IPS DF 4.7 (cell line): ENCODE measurements around the gene USP20.
"Not testable (repeated sequence)": the region's sequence is repeated elsewhere in the genome, so short reads cannot be mapped to it uniquely, and the experiment has no call there.

Source experiments
- DNase-seq: peaks from one replicate; pipeline ENCODE4 v3.0.0-alpha.2; 2013; ENCODE audit warnings: low spot score; ENCODE audit errors: extremely low read depth

The USP20 gene

DNA sequence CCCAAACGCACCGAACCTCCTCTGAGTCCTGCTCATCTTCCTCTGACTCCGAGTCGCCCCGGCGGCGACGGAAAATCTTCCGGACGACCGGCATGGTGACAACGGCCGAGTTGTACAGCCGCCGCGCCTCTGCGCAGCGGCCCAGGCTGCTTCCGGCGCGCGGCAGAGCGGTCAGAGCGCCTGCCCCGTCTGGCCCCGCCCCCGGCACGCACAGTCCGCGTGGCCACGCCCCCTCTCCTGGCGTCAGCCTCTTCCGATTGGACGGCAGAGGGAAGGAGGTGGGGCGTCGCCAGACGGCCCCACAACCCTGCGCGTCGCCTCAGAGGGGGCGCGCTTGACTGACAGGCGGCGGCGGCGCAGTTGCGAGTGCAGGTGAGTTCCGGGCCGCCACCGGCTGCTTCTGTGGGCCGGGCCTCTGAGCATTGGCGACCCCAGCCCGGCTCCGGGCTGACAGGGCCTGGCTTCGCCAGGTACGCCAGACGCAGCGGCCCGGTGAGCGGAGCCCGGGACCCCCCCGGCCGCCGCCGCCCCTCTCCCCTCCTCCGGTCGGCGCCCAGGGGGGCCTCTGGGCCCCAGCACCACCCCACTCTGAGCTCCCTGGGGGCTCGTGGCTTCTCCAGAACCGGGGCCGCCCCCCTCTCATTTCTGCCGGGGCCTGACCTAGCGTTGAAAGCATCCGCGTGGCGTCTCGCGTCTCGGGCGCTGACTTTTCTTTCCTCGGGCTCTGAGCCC lies at the start of gene USP20, which contains the start of gene C9orf78:
Gene USP20 (plus strand): TSS at position 331 of the 732 bp plus-strand sequence. CDS start 17,098 bp downstream, outside the sequence.
Gene C9orf78 (minus strand): TSS at position 148 of the 732 bp plus-strand sequence. CDS start 54 bp downstream, at position 94.
- peak; percentile 64 for DNase-seq

DNA sequence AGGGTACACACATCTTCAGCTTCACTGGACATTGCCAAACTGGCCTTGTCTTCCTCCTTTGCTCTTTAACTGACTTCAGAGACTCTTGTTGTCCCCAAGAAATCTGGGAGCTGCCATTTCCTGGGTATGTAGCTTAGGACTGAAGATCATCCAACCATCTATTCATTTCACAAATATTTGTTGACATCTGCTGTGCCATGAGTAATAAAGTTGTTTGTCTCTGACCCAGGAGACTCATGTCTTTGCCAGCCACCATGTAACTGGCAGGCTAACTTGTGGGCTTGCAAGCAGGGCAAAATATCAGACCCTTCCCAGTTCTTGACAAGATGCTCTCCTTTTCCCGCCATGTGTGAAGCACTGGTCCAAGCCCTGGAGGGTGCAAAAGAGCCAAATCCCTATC lies 49.4 kb upstream of the USP20 start:
- DNase-seq = no peak

DNA sequence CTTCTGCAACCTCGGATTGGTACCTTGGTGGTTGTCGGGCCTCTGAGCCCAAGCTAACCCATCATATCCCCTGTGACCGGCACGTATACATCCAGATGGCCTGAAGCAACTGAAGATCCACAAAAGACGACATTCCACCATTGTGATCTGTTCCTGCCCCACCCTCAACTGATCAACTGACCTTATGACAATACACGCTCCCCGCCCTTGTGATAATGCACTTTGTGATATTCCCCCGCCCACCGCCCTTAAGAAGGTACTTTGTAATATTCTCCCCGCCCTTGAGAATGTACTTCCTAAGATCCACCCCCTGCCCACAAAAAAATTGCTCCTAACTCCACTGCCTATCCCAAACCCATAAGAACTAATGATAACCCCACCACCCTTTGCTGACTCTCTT lies 48.8 kb upstream of the USP20 start:
- no peak for DNase-seq

DNA sequence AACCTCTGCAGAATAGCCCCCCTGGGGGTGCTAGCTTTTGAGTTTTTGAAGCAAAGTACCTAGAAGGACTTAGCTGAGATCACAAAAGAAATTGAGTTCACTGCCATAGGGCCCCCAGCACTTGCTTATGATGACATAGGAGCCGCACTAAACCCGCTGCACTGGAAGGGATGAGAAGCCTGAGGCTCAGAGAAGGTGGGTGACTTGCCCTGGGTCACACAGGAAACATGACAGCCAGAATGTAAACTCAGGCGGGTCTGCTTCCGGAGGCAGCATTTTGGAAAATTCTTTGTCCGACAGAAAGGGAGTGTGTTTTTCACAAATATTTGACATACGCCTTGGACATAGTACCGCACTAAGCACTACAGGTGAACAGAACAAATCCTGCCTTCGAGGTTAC lies 40.7 kb upstream of the USP20 start:
- DNase-seq = no peak

DNA sequence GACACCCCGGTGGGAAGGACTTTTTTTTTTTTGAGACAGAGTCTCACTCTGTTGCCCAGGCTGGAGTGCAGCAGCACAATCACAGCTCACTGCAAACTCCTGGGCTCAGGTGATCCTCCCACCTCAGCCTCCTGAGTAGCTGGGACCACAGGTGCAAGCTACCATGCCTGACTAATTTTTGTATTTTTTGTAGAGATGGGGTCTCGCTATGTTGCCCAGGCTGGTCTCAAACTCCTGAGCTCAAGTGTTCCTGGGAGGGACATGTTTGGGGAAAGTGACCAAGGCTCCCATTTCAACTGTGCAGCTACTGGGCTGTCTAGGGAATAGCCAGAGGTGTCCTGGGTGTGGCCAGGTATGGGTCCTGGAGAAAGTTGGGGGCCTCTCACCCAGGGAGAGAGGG lies 39.2 kb upstream of the USP20 start:
- DNase-seq = not testable (repeated sequence)

DNA sequence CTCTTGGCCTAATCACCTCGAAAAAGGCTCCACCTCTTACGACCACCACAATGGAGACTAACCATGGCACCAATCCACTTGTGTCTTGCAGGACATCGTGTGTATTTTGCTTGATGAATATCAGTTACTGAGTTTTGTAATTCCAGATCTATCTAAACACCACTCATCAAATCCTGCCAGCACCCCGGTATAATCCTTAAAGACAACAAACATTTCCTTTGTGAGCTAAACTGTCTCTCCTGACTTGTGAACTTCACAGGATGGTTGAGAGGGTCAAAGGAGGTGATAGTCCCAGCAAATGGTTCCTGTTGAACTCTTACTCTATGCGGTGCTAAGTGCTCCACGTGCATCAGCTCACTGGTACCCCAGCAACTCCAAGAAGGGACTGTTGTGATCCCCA lies 36.3 kb upstream of the USP20 start:
- DNase-seq = no peak

DNA sequence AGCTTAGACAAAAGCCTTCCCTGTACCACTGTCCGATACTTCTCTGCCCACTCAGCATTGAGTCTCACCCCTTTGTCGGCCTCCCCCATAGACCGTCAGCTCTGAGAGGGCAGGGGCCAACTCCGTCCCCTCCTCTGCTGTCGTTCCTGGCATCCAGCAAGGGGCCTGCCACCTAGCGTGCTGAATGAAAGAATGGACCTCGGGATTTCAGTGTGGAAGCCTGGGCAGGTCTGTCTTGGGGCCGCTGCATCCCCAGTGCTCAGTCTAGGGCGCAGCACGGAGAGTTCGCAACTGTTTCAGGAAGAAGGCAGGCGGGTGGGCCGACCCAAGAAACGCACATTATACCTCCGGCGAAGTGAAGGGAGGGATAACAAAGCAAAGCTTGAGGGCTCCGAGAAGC lies 33.8 kb upstream of the USP20 start:
- DNase-seq = no peak

DNA sequence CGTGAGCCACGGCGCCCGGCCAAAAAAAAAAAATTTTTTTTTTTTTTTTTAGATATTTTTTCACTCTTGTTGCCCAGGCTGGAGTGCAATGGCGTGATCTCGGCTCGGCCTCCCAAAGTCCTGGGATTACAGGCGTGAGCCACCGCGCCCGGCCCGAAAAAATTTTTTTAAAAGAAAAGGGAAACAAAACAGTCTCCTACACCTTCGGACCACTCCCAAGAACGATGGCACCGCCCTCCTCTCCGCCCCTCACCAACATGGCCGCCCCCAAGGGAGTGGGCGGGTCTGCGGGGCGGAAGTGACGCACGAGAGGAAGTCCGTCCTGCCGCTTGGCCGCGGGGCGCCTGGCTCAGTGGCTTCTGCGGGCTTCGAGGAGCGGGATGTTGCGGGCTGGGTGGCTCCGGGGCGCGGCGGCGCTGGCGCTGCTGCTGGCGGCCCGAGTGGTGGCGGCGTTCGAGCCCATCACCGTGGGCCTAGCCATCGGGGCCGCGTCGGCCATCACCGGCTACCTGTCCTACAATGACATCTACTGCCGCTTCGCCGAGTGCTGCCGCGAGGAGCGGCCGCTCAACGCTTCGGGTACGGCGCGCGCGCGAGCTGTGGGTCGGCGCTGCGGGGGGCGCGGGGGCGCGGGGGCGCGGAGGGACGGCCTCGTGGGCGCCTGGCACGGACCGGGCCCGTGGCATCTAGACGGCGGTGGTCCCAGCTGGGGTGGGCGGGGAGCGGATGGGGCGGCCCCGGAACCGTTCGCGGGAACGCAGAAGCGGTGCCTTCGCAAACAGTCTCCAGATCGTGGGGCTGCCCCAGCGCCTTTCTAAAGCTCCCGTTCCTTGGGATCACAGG lies 32.2 kb upstream of the USP20 start, which contains the start of gene TOR1B:
Gene TOR1B (plus strand): TSS at position 352 of the 843 bp plus-strand sequence. CDS start 29 bp downstream, at position 381.
- peak; percentile 68 for DNase-seq

DNA sequence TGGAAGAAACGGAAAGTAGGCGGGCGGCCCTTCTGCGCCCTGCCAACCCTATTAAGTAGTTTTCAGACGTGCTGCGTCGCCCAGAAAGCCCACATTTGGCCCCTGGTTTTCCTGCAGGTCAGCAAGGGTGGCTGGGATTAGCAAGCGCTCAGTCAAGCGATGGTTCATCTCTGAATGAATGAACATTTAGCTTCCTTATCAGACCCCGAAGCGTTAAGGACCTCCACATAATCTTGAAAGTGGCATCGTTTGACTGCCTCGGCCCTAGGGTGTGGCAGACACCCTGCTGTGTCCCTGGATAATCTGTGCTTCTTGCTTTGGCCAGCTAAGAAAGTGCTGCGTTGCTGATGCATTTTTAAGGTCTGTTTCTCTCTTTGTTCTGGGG lies 31.6 kb upstream of the USP20 start:
- DNase-seq = no peak

DNA sequence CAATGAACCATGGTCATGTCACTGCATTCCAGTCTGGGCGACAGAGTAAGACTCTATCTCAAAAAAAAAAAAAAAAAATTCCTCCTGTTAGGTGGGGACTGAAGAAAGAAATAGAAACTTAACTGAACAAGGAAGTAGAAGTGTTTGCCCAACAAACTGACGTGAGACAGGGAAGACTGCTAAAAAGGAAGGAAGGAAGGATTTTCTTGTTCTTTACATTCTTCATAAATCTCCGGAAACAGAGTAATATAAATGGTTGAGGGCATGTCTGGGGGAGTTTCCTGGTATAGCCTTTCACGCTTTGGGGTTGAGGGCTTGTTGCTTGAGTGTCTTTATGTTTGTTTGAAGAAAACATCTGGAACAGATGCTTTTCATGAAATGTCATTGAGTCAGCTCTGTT lies 29.2 kb upstream of the USP20 start:
- DNase-seq = no peak

DNA sequence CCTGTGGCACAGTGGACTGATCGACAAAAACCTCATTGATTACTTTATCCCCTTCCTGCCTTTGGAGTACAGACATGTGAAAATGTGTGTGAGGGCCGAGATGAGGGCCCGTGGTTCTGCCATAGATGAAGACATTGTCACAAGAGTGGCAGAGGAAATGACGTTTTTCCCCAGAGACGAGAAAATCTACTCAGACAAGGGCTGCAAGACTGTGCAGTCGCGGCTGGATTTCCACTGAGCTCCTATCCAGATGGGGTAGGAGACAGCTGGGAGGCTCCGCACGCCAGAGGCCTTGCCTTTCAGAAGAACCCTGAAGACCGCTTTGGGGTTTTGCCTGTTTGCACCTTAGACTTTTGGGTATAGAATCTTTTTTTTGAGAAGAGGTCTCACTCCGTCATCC lies 25.9 kb upstream of the USP20 start:
- DNase-seq = no peak

DNA sequence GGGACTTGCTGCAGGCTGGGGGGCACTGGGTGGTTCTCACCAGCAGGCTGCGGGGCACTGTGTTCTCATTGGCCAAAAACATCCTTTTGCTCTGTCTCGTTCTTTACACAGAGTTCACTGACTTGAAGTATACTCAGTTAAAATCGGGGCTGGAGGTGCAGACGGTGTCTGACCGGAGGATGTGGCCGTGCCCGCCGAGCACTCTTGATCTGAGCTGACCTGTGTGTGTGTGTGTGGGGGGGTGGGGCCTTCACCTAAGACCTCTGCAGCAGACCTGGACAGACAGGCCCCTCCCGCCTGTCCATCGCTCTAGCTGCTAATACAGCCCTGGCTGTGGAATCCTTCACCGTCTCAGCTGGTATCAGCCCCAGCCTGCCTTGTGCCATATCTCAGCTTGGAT lies 25.1 kb upstream of the USP20 start:
- DNase-seq = no peak

DNA sequence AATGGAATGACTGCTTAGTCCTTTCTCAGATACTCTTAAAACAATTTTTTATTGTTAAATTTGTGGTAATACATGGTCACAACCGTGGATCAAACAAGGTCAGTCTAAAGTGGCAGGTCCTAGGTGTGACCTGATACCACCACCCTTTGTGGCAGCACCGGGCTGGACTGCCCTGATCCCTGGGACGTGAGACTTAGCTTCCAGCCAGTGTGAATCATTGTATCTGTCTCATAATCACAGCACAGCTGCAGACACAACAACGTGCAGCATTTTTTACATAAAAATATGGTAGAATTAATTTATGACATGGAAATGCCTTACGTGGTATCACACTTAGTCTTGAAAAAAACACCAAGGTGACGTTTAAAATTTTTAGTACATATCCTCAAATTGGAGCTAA lies 24.5 kb upstream of the USP20 start:
- DNase-seq = no peak

DNA sequence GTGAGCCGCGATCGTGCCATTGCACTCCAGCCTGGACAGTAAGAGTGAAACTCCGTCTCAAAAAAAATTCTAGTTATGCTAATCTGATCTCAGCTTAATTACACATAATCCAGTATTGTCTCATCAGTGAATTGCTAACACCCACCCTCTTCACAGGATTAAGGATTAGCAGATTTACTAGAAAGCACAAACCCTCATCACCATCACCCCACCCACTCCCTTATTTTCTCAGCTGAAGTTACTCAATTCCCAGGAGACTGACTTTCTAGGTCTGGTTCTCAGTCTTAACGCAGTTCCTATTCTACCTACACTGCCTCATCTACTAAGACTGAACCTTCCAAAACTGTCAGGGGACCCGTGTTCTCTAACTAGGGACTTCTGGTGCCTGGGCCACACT lies 23.3 kb upstream of the USP20 start:
- no peak for DNase-seq

DNA sequence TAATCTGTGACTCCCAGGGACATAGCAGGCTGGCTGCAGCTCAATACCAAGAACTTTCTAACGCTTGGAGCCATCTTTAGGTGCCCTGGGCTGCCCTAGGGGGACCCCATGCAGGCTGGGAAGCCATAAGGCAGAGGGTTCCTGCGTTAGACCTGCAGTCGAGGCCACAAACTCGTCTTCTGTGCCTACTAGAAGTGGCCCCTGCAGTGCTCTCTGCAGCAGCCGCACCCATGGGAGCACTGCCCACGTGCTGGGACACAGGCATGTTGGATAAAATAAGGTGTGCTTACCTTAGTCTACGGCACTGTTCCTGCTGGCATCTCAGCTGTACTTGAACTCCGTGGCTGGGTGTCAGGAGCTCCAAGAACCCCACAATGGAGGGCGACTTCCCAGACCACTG lies 22.9 kb upstream of the USP20 start:
- DNase-seq = no peak

DNA sequence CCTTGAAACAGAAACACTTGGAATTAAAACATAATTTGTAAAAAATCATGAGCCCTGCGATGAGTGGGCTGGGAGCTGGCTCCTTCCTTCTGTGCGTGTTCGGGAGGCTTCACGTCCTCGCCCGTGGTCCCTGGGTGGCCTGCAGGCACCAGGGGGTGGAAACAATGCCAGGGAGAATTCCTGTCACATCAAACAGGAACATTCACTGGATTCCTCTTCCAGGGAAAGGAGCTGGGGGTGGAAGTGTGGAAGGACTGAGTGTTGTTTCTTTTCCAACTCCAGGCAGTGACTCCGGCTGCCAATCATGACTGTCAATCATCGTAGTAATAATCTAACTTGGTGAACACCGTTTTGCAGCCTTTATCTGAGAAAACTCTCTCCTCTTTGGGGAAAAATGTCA lies 21.6 kb upstream of the USP20 start:
- DNase-seq = no peak

DNA sequence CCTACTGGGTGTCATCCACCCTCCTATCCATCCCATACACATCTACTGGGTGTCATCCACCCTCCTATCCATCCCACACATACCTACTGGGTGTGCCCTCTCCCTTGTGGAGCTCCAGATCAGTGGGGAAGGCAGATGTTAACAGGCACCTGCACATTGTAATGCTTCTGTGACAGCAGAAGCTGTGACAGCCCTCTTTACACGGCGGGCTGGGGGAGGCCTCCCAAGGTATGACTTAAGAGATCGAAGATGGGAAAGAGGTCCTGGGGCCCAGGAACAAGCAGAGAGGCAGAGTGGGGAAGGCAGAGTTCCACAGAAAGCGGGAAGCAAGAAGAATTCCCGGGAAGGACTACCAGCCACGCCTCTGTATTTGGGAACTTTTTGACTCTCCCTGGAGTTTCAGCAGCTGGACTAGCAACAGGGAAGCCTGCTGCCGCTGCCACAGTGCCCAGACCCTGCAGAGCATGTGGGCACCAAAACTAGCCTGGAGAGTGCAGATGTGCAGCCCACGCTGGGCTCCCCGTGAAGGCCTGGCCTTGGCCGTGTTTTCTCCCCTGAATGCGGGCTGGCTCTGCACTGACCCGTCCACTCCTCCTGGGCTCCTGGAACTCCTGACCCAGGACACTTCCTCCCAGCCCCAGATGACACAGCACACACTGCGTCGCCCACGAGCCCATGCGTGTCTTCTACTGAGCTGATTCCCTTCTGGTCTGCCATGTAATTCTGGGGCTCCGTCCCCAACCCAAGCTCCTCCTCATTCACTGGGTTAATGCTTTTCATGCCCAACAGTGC lies 20.6 kb upstream of the USP20 start:
- no peak for DNase-seq

DNA sequence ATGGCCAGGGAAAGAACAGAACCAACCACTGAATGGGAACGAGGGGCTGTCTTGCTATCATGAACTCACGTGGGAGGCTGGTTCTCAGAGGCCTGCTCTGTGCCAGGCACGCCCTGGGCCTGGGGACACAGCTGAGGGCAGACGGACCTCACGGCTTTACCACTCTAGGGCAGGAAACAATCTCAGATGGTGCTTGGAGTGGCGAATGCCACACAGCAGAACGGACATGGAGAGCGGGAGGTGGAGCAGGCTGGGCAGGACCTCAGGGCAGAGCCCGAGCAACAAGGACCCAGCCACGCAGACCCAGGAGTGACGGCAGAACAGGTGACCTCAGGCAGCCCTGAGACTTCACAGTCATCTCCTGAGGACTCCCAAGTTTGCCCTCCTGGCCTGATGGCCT lies 20.0 kb upstream of the USP20 start:
- no peak for DNase-seq

DNA sequence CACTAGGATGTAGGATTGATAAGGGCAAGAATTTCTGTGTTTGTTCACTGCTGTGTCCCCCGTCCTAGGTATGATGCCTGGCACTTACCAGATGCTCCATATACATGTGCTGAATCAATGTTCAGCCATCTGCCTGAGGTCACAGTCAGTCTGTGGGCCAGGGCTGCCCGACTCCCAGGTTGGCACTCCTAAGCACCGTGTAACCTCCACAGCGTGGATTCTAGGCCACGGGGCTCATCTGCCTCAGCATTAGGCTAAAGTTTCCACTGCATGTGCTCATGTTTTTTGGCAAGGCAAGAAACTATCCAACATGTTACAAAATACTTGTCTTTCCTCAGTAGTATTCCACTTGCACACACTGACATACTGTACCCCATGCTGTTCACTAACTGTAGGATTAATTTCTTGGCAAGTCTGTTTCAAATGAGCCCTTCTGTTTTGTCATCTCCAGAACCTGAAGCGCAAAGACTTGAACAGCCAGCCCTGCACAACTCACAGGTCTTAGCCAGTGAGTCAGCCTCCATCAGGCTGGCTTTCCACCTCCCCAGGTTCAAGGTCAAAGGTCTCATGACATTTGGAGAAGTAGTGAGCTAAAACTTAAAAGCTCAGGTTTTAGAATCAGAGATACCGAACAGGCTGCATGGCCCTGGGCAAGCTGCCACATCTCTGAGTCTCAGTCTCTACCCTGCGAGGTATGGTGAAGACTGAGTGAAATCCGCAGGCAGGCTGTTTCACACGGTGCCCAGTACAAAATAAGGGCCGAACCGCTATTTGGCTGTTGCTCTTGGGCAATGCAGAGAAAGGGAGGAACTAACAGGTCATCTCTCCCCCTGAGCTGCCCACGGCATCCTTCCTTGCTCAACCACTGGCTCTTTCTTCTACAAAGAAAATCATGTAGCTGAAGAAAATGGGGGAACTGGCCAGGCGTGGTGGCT lies 18.5 kb upstream of the USP20 start:
- no peak for DNase-seq

DNA sequence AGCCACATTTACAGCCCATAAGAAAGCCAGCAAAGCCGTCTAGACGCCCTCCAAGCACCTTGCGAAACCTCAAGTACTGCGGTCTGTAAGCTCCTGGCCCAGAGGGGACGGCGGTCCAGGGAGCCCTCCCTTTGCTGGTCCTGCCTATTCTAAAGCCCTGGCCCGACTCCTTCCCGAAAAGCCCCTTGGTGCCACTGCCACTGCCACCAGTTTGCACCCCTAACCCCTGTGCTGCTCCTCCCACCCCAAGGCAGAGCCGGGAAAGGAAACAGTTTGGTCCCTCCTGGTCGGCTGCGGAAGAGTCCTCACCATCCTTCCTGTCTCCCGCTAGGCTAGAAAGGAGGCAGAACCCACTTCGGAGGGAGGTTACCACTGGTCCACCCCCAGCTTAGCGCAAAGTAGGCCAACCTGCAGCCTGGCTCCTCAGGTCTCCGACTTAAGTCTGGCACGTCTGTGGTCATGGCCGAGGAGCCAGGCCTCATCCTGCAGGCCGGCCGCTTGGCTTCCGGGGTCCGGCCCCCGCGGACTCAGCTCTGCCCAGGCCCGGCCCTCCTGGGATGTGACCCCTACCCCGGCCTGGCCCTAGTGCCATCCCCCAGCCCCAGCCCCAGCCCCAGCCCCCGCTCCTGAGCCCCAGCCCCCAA lies 12.2 kb upstream of the USP20 start:
- DNase-seq = no peak
